Stimulated activated naive CD8-positive, alpha-beta T cell treated with anti-CD3 and anti-CD28 coated beads, Interleukin-15, amount 100 ng/mL, for 72 hours (primary cell): ENCODE data around the gene ITFG1.
A peak's percentile ranks its signal among the peaks of the same experiment; 100 is the strongest.
"Not testable (repeated sequence)": the region's sequence is repeated elsewhere in the genome, so short reads cannot be mapped to it uniquely, and the experiment has no call there.

Experiments used
- ATAC-seq: fragments of 150-1000 bp; cut with Tn5 transposase; 2 replicates; pipeline ENCODE4 v1.10.0; 2021; ENCODE audit warnings: mild to moderate bottlenecking, moderate library complexity
- DNase-seq, 2 donors: peaks; one replicate each; pipeline ENCODE4 v3.0.0; 2021 to 2022
- H3K27ac Mint-ChIP-seq, 2 donors: one replicate each; pipeline ENCODE4 v1.8.0; 2022; ENCODE audit warnings: mild to moderate bottlenecking in 2 of 2, mixed read lengths in 2 of 2, moderate library complexity in 2 of 2
- H3K27me3 Mint-ChIP-seq: one replicate; pipeline ENCODE4 v1.8.0; 2022; ENCODE audit warnings: mixed read lengths
- H3K4me1 Mint-ChIP-seq: one replicate; pipeline ENCODE4 v1.8.0; 2022; ENCODE audit warnings: mild to moderate bottlenecking, mixed read lengths
- H3K4me3 Mint-ChIP-seq, 2 donors: one replicate each; pipeline ENCODE4 v1.8.0; 2022; ENCODE audit warnings: mild to moderate bottlenecking in 2 of 2, mixed read lengths in 2 of 2, moderate library complexity in 1 of 2
- H3K9me3 Mint-ChIP-seq, 2 donors: one replicate each; pipeline ENCODE4 v1.8.0; 2022; ENCODE audit warnings: mixed read lengths in 2 of 2

The ITFG1 gene

GRCh38 chr16:47347021-47347696 is 113.7 kb downstream of the ITFG1 start:
- peaks cover 29 to 59% of the 10 kb centered on the region in 2 donors for H3K9me3 Mint-ChIP-seq
- H3K27ac Mint-ChIP-seq, H3K4me1 Mint-ChIP-seq, H3K27me3 Mint-ChIP-seq, H3K4me3 Mint-ChIP-seq, ATAC-seq, DNase-seq: not testable (repeated sequence)

- no peaks in the 10 kb centered on the region for H3K27me3 Mint-ChIP-seq
- no peak overlapping the region for H3K27ac Mint-ChIP-seq
- H3K9me3 Mint-ChIP-seq = peaks cover 36 to 44% of the 10 kb centered on the region in 2 donors
- no peak for ATAC-seq
- H3K4me3 Mint-ChIP-seq = no peak overlapping the region
- DNase-seq = no peak
- H3K4me1 Mint-ChIP-seq = no peaks in the 10 kb centered on the region
These were observed 118.8 kb downstream of the ITFG1 start for GRCh38 chr16:47342055-47342454.

GRCh38 chr16:47330562-47330961 is 130.3 kb downstream of the ITFG1 start:
- H3K27me3 Mint-ChIP-seq, H3K4me1 Mint-ChIP-seq, DNase-seq, ATAC-seq, H3K4me3 Mint-ChIP-seq, H3K27ac Mint-ChIP-seq: not testable (repeated sequence)
- H3K9me3 Mint-ChIP-seq = peaks cover 9 to 13% of the 10 kb centered on the region in 2 donors

GRCh38 chr16:47324309-47324708 is 136.6 kb downstream of the ITFG1 start:
- DNase-seq, ATAC-seq, H3K4me3 Mint-ChIP-seq, H3K27me3 Mint-ChIP-seq, H3K4me1 Mint-ChIP-seq: not testable (repeated sequence)
- Mint-ChIP-seq H3K27ac (peak overlapping the region in 1 of 2 donors; percentile 48), H3K9me3 (peaks cover 4 to 20% of the 10 kb centered on the region in 2 donors)

- H3K4me3 Mint-ChIP-seq = no peak overlapping the region
These were observed 137.6 kb downstream of the ITFG1 start for GRCh38 chr16:47323241-47323640.

GRCh38 chr16:47320546-47321310 is 140.1 kb downstream of the ITFG1 start:
- peaks cover 4 to 17% of the 10 kb centered on the region in 2 donors for H3K9me3 Mint-ChIP-seq
- H3K27ac Mint-ChIP-seq = no peak overlapping the region
- no peak overlapping the region for H3K4me3 Mint-ChIP-seq
- ATAC-seq (no peak), DNase-seq (no peak)
- no peaks in the 10 kb centered on the region for H3K27me3 Mint-ChIP-seq
- H3K4me1 Mint-ChIP-seq = peaks cover 7% of the 10 kb centered on the region

More at GRCh38 chr16:47323241-47323640, 137.6 kb downstream of the ITFG1 start:
- Mint-ChIP-seq H3K4me1 (peaks cover 7% of the 10 kb centered on the region), H3K27me3 (no peaks in the 10 kb centered on the region), H3K27ac (no peak overlapping the region), H3K9me3 (peaks cover 4 to 20% of the 10 kb centered on the region in 2 donors)
- ATAC-seq = no peak
- DNase-seq = no peak

GRCh38 chr16:47317465-47318240 is 143.2 kb downstream of the ITFG1 start:
- H3K27ac Mint-ChIP-seq = peak overlapping the region in 1 of 2 donors; percentile 75
- H3K4me1 Mint-ChIP-seq = peaks cover 7% of the 10 kb centered on the region
- H3K27me3 Mint-ChIP-seq = no peaks in the 10 kb centered on the region
- DNase-seq = no peak
- H3K4me3 Mint-ChIP-seq = no peak overlapping the region
- no peaks in the 10 kb centered on the region for H3K9me3 Mint-ChIP-seq
- no peak for ATAC-seq

GRCh38 chr16:47316442-47317015 is 144.3 kb downstream of the ITFG1 start:
- DNase-seq (no peak), ATAC-seq (no peak)
- H3K27ac Mint-ChIP-seq = no peak overlapping the region
- no peaks in the 10 kb centered on the region for H3K9me3 Mint-ChIP-seq
- H3K4me1 Mint-ChIP-seq = peaks cover 7% of the 10 kb centered on the region
- no peaks in the 10 kb centered on the region for H3K27me3 Mint-ChIP-seq
- no peak overlapping the region for H3K4me3 Mint-ChIP-seq

- Mint-ChIP-seq H3K9me3 (no peaks in the 10 kb centered on the region), H3K4me3 (no peak overlapping the region), H3K27ac (no peak overlapping the region), H3K4me1 (no peaks in the 10 kb centered on the region), H3K27me3 (no peaks in the 10 kb centered on the region)
- DNase-seq (no peak), ATAC-seq (no peak)
These were observed 148.9 kb downstream of the ITFG1 start for GRCh38 chr16:47311738-47312505.

GRCh38 chr16:47310792-47311211 is 150.1 kb downstream of the ITFG1 start:
- no peaks in the 10 kb centered on the region for H3K9me3 Mint-ChIP-seq
- DNase-seq (no peak), ATAC-seq (no peak)
- H3K27me3 Mint-ChIP-seq = no peaks in the 10 kb centered on the region
- H3K4me3 Mint-ChIP-seq = no peak overlapping the region
- H3K27ac Mint-ChIP-seq = no peak overlapping the region
- no peaks in the 10 kb centered on the region for H3K4me1 Mint-ChIP-seq

- no peak for ATAC-seq
- no peaks in the 10 kb centered on the region for H3K9me3 Mint-ChIP-seq
- no peaks in the 10 kb centered on the region for H3K4me1 Mint-ChIP-seq
- H3K27ac Mint-ChIP-seq = no peak overlapping the region
- DNase-seq = no peak
- H3K4me3 Mint-ChIP-seq = no peak overlapping the region
- H3K27me3 Mint-ChIP-seq = no peaks in the 10 kb centered on the region
These were observed 151.1 kb downstream of the ITFG1 start for GRCh38 chr16:47309581-47310312.

- no peaks in the 10 kb centered on the region for H3K4me1 Mint-ChIP-seq
- H3K9me3 Mint-ChIP-seq = no peaks in the 10 kb centered on the region
- no peak overlapping the region for H3K27ac Mint-ChIP-seq
These were observed 152.3 kb downstream of the ITFG1 start for GRCh38 chr16:47308601-47309000.

GRCh38 chr16:47304563-47304962 is 156.3 kb downstream of the ITFG1 start:
- H3K4me1 Mint-ChIP-seq = no peaks in the 10 kb centered on the region
- no peak for ATAC-seq
- H3K9me3 Mint-ChIP-seq = peaks cover 5 to 6% of the 10 kb centered on the region in 2 donors
- DNase-seq = no peak
- H3K27me3 Mint-ChIP-seq = no peaks in the 10 kb centered on the region
- no peak overlapping the region for H3K27ac Mint-ChIP-seq
- H3K4me3 Mint-ChIP-seq = no peak overlapping the region

More at GRCh38 chr16:47308601-47309000, 152.3 kb downstream of the ITFG1 start:
- ATAC-seq (no peak), DNase-seq (no peak)
- Mint-ChIP-seq H3K27me3 (no peaks in the 10 kb centered on the region), H3K4me3 (no peak overlapping the region)

GRCh38 chr16:47299587-47299986 is 161.3 kb downstream of the ITFG1 start:
- Mint-ChIP-seq H3K9me3 (peaks cover 19 to 36% of the 10 kb centered on the region in 2 donors), H3K4me3 (no peak overlapping the region), H3K27ac (no peak overlapping the region), H3K4me1 (no peaks in the 10 kb centered on the region), H3K27me3 (no peaks in the 10 kb centered on the region)
- ATAC-seq = no peak
- DNase-seq = no peak
